GM13977 (cell line): ENCODE measurements around the gene HDAC11.

Source experiments
- DNase-seq: peaks from one replicate; pipeline ENCODE4 v3.0.0; 2012; ENCODE audit warnings: low spot score
- CTCF ChIP-seq: IDR thresholded peaks from 2 replicates; pipeline ENCODE4 v1.5.1; 2012; ENCODE audit warnings: mild to moderate bottlenecking, control low read depth; ENCODE audit not compliant: insufficient read depth; ENCODE audit errors: extremely low read depth, missing control alignments
- in situ Hi-C: fragments of 300-500 bp; cut with MboI; formaldehyde crosslinking; loops from one replicate; pipeline ENCODE4 v1.12.0; 2022; ENCODE audit warnings: low sequenced_read_pairs, low pct_unique_long_range_greater_than_20kb, mixed read lengths, inconsistent platforms; ENCODE audit not compliant: unreplicated experiment

HDAC11 gene

GRCh38 chr3:13493867-13494441 is 13.8 kb downstream of the HDAC11 start:
- no peak for DNase-seq
- TF ChIP-seq CTCF: no peak
- in situ Hi-C loops: no loop called here

- peak; percentile 51 for TF ChIP-seq CTCF
- in situ Hi-C loops: loop anchor here (5.0 kb wide), 1 partner anchor 153 kb away; no protein-coding TSS in a partner anchor
- peak; percentile 30 for DNase-seq
Observed at GRCh38 chr3:13494463-13495350, 14.6 kb downstream of the HDAC11 start.

- in situ Hi-C loops: loop anchor here (5.0 kb wide), 1 partner anchor 152 kb away; no protein-coding TSS in a partner anchor
- no peak for TF ChIP-seq CTCF
- DNase-seq: no peak
Observed at GRCh38 chr3:13495351-13495813, 15.3 kb downstream of the HDAC11 start.

GRCh38 chr3:13495921-13496723 is 16.0 kb downstream of the HDAC11 start:
- in situ Hi-C loops: loop anchor here (5.0 kb wide), 1 partner anchor 151 kb away; no protein-coding TSS in a partner anchor
- TF ChIP-seq CTCF: peak; percentile 92
- peak; percentile 71 for DNase-seq

GRCh38 chr3:13496879-13497278 is 16.8 kb downstream of the HDAC11 start:
- no peak for TF ChIP-seq CTCF
- in situ Hi-C loops: loop anchor here (5.0 kb wide), 1 partner anchor 150 kb away; no protein-coding TSS in a partner anchor
- DNase-seq: no peak

- TF ChIP-seq CTCF: no peak
- in situ Hi-C loops: loop anchor here (5.0 kb wide), 1 partner anchor 150 kb away; no protein-coding TSS in a partner anchor
- DNase-seq: no peak
Observed at GRCh38 chr3:13497386-13497785, 17.3 kb downstream of the HDAC11 start.
